OCI-LY1 (cell line): ENCODE data around the gene SP3.

Source experiments
- H2AFZ ChIP-seq: fragments of 200-600 bp; sonication (generic), shearing (Covaris generic); 2 replicates; pipeline ENCODE4 v1.6.0; 2014; ENCODE audit warnings: antibody characterized with exemption, mild to moderate bottlenecking, low read length
- H3F3A ChIP-seq: fragments of 200-600 bp; sonication (generic), shearing (Covaris generic); 2 replicates; pipeline ENCODE4 v1.6.0; 2014; ENCODE audit warnings: mild to moderate bottlenecking, antibody characterized with exemption, low read length, moderate library complexity; ENCODE audit not compliant: insufficient read depth
- H3K27ac ChIP-seq: fragments of 200-600 bp; sonication (generic); 2 replicates; pipeline ENCODE4 v1.5.1; 2014; ENCODE audit warnings: low read length, mixed run types, mild to moderate bottlenecking, low read depth; ENCODE audit not compliant: poor library complexity, severe bottlenecking
- H3K27me3 ChIP-seq: fragments of 200-600 bp; sonication (generic); 2 replicates; pipeline ENCODE4 v1.6.0; 2014; ENCODE audit warnings: antibody characterized with exemption, mild to moderate bottlenecking, low read length, moderate library complexity; ENCODE audit not compliant: insufficient read depth
- H3K36me3 ChIP-seq: fragments of 200-600 bp; sonication (generic); 2 replicates; pipeline ENCODE4 v1.6.1; 2014; ENCODE audit warnings: mild to moderate bottlenecking, antibody characterized with exemption, low read length, moderate library complexity, mixed read lengths; ENCODE audit not compliant: insufficient read depth
- H3K4me1 ChIP-seq: fragments of 200-600 bp; sonication (generic); 2 replicates; pipeline ENCODE4 v1.5.1; 2014; ENCODE audit warnings: mild to moderate bottlenecking, low read length, moderate library complexity; ENCODE audit not compliant: insufficient read depth, severe bottlenecking
- H3K4me2 ChIP-seq: fragments of 200-600 bp; sonication (generic), shearing (Covaris generic); 2 replicates; pipeline ENCODE4 v1.6.1; 2014; ENCODE audit warnings: low read length
- H3K4me3 ChIP-seq: fragments of 200-600 bp; sonication (generic); 2 replicates; pipeline ENCODE4 v1.5.1; 2014; ENCODE audit warnings: low read length, low read depth, mild to moderate bottlenecking, mixed read lengths; ENCODE audit not compliant: poor library complexity, severe bottlenecking
- H3K79me2 ChIP-seq: fragments of 200-600 bp; shearing (Covaris generic); 2 replicates; pipeline ENCODE4 v1.6.1; 2016; ENCODE audit warnings: mixed run types, low read length, mixed read lengths; ENCODE audit not compliant: insufficient read depth
- H3K9ac ChIP-seq: fragments of 200-600 bp; sonication (generic), shearing (Covaris generic); 2 replicates; pipeline ENCODE4 v1.6.1; 2014; ENCODE audit warnings: mild to moderate bottlenecking, low read length, mixed read lengths
- H3K9me2 ChIP-seq: fragments of 200-600 bp; sonication (generic), shearing (Covaris generic); 2 replicates; pipeline ENCODE4 v1.6.1; 2014; ENCODE audit warnings: low read depth, mild to moderate bottlenecking, low read length, mixed read lengths
- H3K9me3 ChIP-seq: fragments of 200-600 bp; shearing (Covaris generic); 2 replicates; pipeline ENCODE4 v1.6.1; 2014; ENCODE audit warnings: low read length, mixed read lengths
- H4K20me1 ChIP-seq: fragments of 200-600 bp; sonication (generic), shearing (Covaris generic); 2 replicates; pipeline ENCODE4 v1.6.0; 2016; ENCODE audit warnings: mild to moderate bottlenecking, low read length; ENCODE audit not compliant: insufficient read depth
- EZH2 ChIP-seq: fragments of 200-600 bp; sonication (generic), shearing (Covaris generic); IDR thresholded peaks from 2 replicates; pipeline ENCODE4 v1.8.0; 2017; ENCODE audit warnings: borderline replicate concordance, mixed run types, mild to moderate bottlenecking, antibody characterized with exemption, low read length, moderate library complexity, mixed read lengths
- TF ChIP-seq, protein P1 (sequence below): fragments of 200-600 bp; sonication (generic), shearing (Covaris generic); IDR thresholded peaks from 2 replicates; pipeline ENCODE4 v1.5.1; 2017; ENCODE audit warnings: mild to moderate bottlenecking, antibody characterized with exemption, low read length, moderate library complexity, mixed read lengths

SP3 gene

DNA sequence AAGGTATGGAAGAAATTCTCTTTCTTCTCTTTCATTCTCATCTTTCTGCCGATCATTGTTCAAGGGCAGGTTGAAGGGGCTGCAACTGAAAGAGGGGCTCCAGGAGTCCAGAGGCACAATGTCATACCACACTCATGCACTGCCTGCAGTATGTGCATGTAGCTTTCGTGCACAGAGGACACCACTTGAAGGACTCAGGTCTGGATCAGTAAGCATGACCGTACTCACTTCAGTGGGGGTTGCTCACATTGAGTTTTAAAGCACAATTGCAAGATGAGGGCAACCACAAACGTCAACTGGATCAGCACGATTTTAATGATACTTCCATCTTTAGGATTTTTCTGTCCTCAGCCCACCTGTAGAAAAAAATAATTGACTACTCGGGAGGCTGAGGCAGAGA, 84.6 kb downstream of the SP3 start:
- Histone ChIP-seq H3K36me3 (no peaks in the 10 kb centered on the region), H3K79me2 (no peaks in the 10 kb centered on the region), H3F3A (no peaks in the 10 kb centered on the region), H3K9me3 (no peaks in the 10 kb centered on the region), H3K4me3 (no peak overlapping the region), H3K4me1 (peaks cover 8% of the 10 kb centered on the region), H3K9me2 (no peaks in the 10 kb centered on the region), H4K20me1 (no peaks in the 10 kb centered on the region), H3K4me2 (no peak overlapping the region), H3K27me3 (no peaks in the 10 kb centered on the region), H3K9ac (no peak overlapping the region), H2AFZ (no peak overlapping the region), H3K27ac (no peak overlapping the region)
- no peak for TF ChIP-seq EZH2

DNA sequence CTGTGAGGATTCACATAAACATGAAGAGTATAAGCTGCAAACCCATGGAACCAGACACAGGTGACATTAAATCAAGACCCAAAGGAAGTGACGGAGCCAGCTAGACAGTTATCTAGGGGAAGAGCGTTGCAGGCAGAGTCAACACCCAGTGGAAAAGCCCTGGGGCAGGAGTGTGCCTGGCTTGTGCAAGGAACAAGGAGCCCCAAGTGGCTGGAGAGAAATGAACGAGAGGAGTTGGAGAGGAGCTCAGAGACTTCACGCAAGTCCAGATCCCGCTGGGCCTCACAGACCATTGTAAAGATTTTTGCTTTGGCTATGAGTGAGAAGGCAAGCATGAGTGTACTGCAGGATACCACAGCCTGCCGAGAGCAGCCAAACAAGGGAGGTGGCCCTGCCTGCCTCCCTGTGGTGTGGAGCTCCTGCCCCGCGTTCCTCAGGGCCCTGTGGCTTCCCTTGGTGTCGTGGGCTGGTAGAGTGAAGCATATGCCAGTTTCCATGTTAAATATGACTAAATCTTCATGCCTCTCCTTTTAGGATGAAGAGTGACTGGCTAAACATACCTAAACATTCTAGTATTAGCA, 88.2 kb downstream of the SP3 start:
- Histone ChIP-seq H3F3A (no peaks in the 10 kb centered on the region), H3K27ac (no peak overlapping the region), H3K27me3 (no peaks in the 10 kb centered on the region), H3K36me3 (no peaks in the 10 kb centered on the region), H3K9me2 (no peaks in the 10 kb centered on the region), H3K4me1 (peaks cover 29% of the 10 kb centered on the region), H3K4me3 (no peak overlapping the region), H2AFZ (no peak overlapping the region), H3K9ac (no peak overlapping the region), H3K4me2 (no peak overlapping the region), H3K9me3 (no peaks in the 10 kb centered on the region), H4K20me1 (no peaks in the 10 kb centered on the region), H3K79me2 (no peaks in the 10 kb centered on the region)
- TF ChIP-seq, protein P1, sequence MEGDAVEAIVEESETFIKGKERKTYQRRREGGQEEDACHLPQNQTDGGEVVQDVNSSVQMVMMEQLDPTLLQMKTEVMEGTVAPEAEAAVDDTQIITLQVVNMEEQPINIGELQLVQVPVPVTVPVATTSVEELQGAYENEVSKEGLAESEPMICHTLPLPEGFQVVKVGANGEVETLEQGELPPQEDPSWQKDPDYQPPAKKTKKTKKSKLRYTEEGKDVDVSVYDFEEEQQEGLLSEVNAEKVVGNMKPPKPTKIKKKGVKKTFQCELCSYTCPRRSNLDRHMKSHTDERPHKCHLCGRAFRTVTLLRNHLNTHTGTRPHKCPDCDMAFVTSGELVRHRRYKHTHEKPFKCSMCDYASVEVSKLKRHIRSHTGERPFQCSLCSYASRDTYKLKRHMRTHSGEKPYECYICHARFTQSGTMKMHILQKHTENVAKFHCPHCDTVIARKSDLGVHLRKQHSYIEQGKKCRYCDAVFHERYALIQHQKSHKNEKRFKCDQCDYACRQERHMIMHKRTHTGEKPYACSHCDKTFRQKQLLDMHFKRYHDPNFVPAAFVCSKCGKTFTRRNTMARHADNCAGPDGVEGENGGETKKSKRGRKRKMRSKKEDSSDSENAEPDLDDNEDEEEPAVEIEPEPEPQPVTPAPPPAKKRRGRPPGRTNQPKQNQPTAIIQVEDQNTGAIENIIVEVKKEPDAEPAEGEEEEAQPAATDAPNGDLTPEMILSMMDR = no peak
- no peak for TF ChIP-seq EZH2

DNA sequence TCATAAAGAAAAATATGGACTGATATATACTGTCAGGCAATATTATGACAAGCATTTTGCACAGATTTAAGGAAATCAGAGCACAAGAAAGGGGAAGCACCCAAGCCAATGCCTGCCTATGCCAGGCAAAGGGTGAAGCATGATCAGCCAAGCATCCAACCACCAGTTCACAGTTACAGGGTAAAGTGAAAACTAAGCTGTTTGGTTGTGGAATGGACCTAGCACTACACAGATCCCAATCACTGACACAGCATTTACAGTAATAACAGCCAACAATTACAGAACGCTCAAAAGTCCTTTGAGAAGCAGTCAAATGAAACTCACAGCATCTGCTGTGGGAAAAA, 90.3 kb downstream of the SP3 start:
- no peaks in the 10 kb centered on the region for H3K9me2 ChIP-seq
- H3K4me2 ChIP-seq = peak overlapping the region; percentile 35
- no peak overlapping the region for H2AFZ ChIP-seq
- H3K36me3 ChIP-seq = no peaks in the 10 kb centered on the region
- H3K9me3 ChIP-seq = no peaks in the 10 kb centered on the region
- H3K27me3 ChIP-seq = no peaks in the 10 kb centered on the region
- no peaks in the 10 kb centered on the region for H3K79me2 ChIP-seq
- no peak for TF ChIP-seq EZH2
- TF ChIP-seq, protein P1 = no peak
- no peaks in the 10 kb centered on the region for H4K20me1 ChIP-seq
- no peak overlapping the region for H3K9ac ChIP-seq
- no peak overlapping the region for H3K4me3 ChIP-seq
- no peaks in the 10 kb centered on the region for H3F3A ChIP-seq
- peaks cover 21% of the 10 kb centered on the region for H3K4me1 ChIP-seq
- peak overlapping the region; percentile 64 for H3K27ac ChIP-seq
